Measurements from ENCODE around the gene MATR3. TPM values are rescaled to one million over a fixed set of nuclear protein-coding genes. Genes with fewer than 3 reads are reported as not detected.
A peak's percentile ranks its signal among the peaks of the same experiment; 100 is the strongest.

MATR3 gene
- total RNA-seq, 4 donors from 2014 or later = 115 to 188 (median 156) TPM

GRCh38 chr5:139363937-139364336 lies 70.4 kb downstream of the MATR3 start:
- TF ChIP-seq CTCF (IDR thresholded peaks at IDR 0.05 in 4 of 5, conservative IDR thresholded peaks at IDR 0.05 in 1 of 5) = no peak
- Histone ChIP-seq H3K9me3 (no peaks in the 10 kb centered on the region), H3K36me3 (peaks cover 0 to 46% of the 10 kb centered on the region in 2 donors), H3K4me1 (peaks cover 9 to 13% of the 10 kb centered on the region in 2 donors), H3K4me3 (no peak overlapping the region), H3K27me3 (no peaks in the 10 kb centered on the region), H3K27ac (no peak overlapping the region)
- intact Hi-C loops (cut with DNase I; ENCODE audit: low total_unique reads) (no loop called here), in situ Hi-C loops (cut with MboI; ENCODE audit: low sequenced_read_pairs in 4 of 4) (no loop called here)
- no peak for ATAC-seq
- DNase-seq = no peak

GRCh38 chr5:139364466-139364865 lies 70.9 kb downstream of the MATR3 start:
- Histone ChIP-seq H3K36me3 (peaks cover 0 to 46% of the 10 kb centered on the region in 2 donors), H3K27ac (no peak overlapping the region), H3K27me3 (no peaks in the 10 kb centered on the region), H3K9me3 (no peaks in the 10 kb centered on the region), H3K4me3 (no peak overlapping the region), H3K4me1 (peaks cover 14 to 18% of the 10 kb centered on the region in 2 donors)
- TF ChIP-seq POLR2A (IDR thresholded peaks at IDR 0.05) = no peak
- intact Hi-C loops (cut with DNase I; ENCODE audit: low total_unique reads) = no loop called here
- DNase-seq = no peak
- in situ Hi-C loops (cut with MboI; ENCODE audit: low sequenced_read_pairs in 4 of 4) = no loop called here
- no peak for ATAC-seq

- Histone ChIP-seq H3K9me3 (no peaks in the 10 kb centered on the region), H3K27ac (peak overlapping the region; percentile 40 to 63 (median 54)), H3K4me3 (no peak overlapping the region), H3K4me1 (peaks cover 19 to 28% of the 10 kb centered on the region in 2 donors), H3K36me3 (peaks cover 0 to 59% of the 10 kb centered on the region in 2 donors), H3K27me3 (no peaks in the 10 kb centered on the region)
- in situ Hi-C loops (cut with MboI; ENCODE audit: low sequenced_read_pairs in 4 of 4) (no loop called here), intact Hi-C loops (cut with DNase I; ENCODE audit: low total_unique reads) (no loop called here)
- no peak for TF ChIP-seq CTCF (IDR thresholded peaks at IDR 0.05 in 4 of 5, conservative IDR thresholded peaks at IDR 0.05 in 1 of 5)
- TF ChIP-seq POLR2A (IDR thresholded peaks at IDR 0.05) = no peak
- no peak for ATAC-seq
- no peak for DNase-seq
Measured at GRCh38 chr5:139368613-139369012, 75.1 kb downstream of the MATR3 start.

- ATAC-seq = no peak
- Histone ChIP-seq H3K4me1 (peaks cover 23 to 33% of the 10 kb centered on the region in 2 donors), H3K27ac (peak overlapping the region; percentile 40 to 63 (median 54))
Measured at GRCh38 chr5:139369181-139369580, 75.6 kb downstream of the MATR3 start.

More at GRCh38 chr5:139369181-139369580, 75.6 kb downstream of the MATR3 start:
- TF ChIP-seq POLR2A (IDR thresholded peaks at IDR 0.05) = no peak
- TF ChIP-seq CTCF (IDR thresholded peaks at IDR 0.05 in 4 of 5, conservative IDR thresholded peaks at IDR 0.05 in 1 of 5) = no peak
- no peak for DNase-seq
- in situ Hi-C loops (cut with MboI; ENCODE audit: low sequenced_read_pairs in 4 of 4) (no loop called here), intact Hi-C loops (cut with DNase I; ENCODE audit: low total_unique reads) (no loop called here)
- Histone ChIP-seq H3K36me3 (peaks cover 0 to 54% of the 10 kb centered on the region in 2 donors), H3K27me3 (no peaks in the 10 kb centered on the region), H3K4me3 (no peak overlapping the region), H3K9me3 (no peaks in the 10 kb centered on the region)
